WTC11 (cell line): ENCODE results near the gene ADA. TPM values are rescaled to one million over a fixed set of nuclear protein-coding genes. Genes with fewer than 3 reads are reported as not detected.

Experiments
- ATAC-seq: fragments of 200-7000 bp; cut with Tn5 transposase; 2 replicates; pipeline ENCODE4 v1.10.0; 2021; ENCODE audit warnings: mild to moderate bottlenecking, moderate library complexity
- CTCF ChIA-PET: fragments of 300-600 bp; sonication (Branson Sonifier 250); formaldehyde crosslinking; loops from one replicate; lab custom pipeline; 2021; ENCODE audit warnings: antibody characterized with exemption; lab: Charles Lee
- POLR2A ChIA-PET: fragments of 350-600 bp; sonication (Branson Sonifier 250); formaldehyde crosslinking; loops from one replicate; lab custom pipeline; 2021; ENCODE audit warnings: antibody characterized with exemption; lab: Charles Lee
- DNase-seq: peaks from one replicate; pipeline ENCODE4 v3.0.0; 2021; ENCODE audit warnings: low spot score
- H3K27ac Mint-ChIP-seq: 2 replicates; pipeline ENCODE4 v1.8.0; 2021; ENCODE audit warnings: mixed read lengths
- H3K27me3 Mint-ChIP-seq: 2 replicates; pipeline ENCODE4 v1.8.0; 2021; ENCODE audit warnings: low read depth, mild to moderate bottlenecking, moderate library complexity, mixed read lengths
- H3K36me3 Mint-ChIP-seq: 2 replicates; pipeline ENCODE4 v1.8.0; 2021; ENCODE audit warnings: mixed read lengths
- H3K4me1 Mint-ChIP-seq: 2 replicates; pipeline ENCODE4 v1.8.0; 2022; ENCODE audit warnings: mixed read lengths
- H3K4me3 Mint-ChIP-seq: 2 replicates; pipeline ENCODE4 v1.8.0; 2021; ENCODE audit warnings: mild to moderate bottlenecking, moderate library complexity, mixed read lengths
- H3K9me3 Mint-ChIP-seq: 2 replicates; pipeline ENCODE4 v1.8.0; 2021; ENCODE audit warnings: mixed read lengths
- ATF2 ChIP-seq: sonication (generic); formaldehyde crosslinking; IDR thresholded peaks from 2 replicates; pipeline ENCODE4 v1.8.1; 2022; ENCODE audit warnings: low read depth, missing genetic modification reagents, borderline replicate concordance
- CREB1 ChIP-seq: sonication (generic); formaldehyde crosslinking; IDR thresholded peaks from 2 replicates; pipeline ENCODE4 v1.8.0; 2023; ENCODE audit warnings: mild to moderate bottlenecking, missing genetic modification reagents
- EMX1 ChIP-seq: fragments of 250-450 bp; sonication (Bioruptor Pico); IDR thresholded peaks from 2 replicates; pipeline ENCODE4 v1.8.0; 2021; ENCODE audit warnings: mild to moderate bottlenecking
- FOXK1 ChIP-seq: sonication (generic); formaldehyde crosslinking; IDR thresholded peaks from 2 replicates; pipeline ENCODE4 v1.8.0; 2022; ENCODE audit warnings: mild to moderate bottlenecking, moderate library complexity, missing genetic modification reagents
- FOXP4 ChIP-seq: sonication (generic); formaldehyde crosslinking; IDR thresholded peaks from 2 replicates; pipeline ENCODE4 v1.8.0; 2022; ENCODE audit warnings: mild to moderate bottlenecking, missing genetic modification reagents
- HMGA2 ChIP-seq: fragments of 250-450 bp; sonication (Bioruptor Pico); IDR thresholded peaks from 2 replicates; pipeline ENCODE4 v1.4.0; 2021; ENCODE audit warnings: mild to moderate bottlenecking, moderate library complexity
- IRF1 ChIP-seq: sonication (generic); formaldehyde crosslinking; IDR thresholded peaks from 2 replicates; pipeline ENCODE4 v1.8.0; 2023; ENCODE audit warnings: missing genetic modification reagents
- NR2C2 ChIP-seq: sonication (generic); formaldehyde crosslinking; IDR thresholded peaks from 2 replicates; pipeline ENCODE4 v1.8.0; 2022; ENCODE audit warnings: mild to moderate bottlenecking, missing genetic modification reagents
- OVOL2 ChIP-seq: fragments of 250-450 bp; sonication (Bioruptor Pico); IDR thresholded peaks from 2 replicates; pipeline ENCODE4 v1.9.0; 2021; ENCODE audit warnings: mild to moderate bottlenecking, borderline replicate concordance
- SMAD3 ChIP-seq: sonication (generic); formaldehyde crosslinking; IDR thresholded peaks from 2 replicates; pipeline ENCODE4 v1.8.0; 2022; ENCODE audit warnings: missing genetic modification reagents, mild to moderate bottlenecking, borderline replicate concordance
- TP53 ChIP-seq: sonication (generic); formaldehyde crosslinking; IDR thresholded peaks from 2 replicates; pipeline ENCODE4 v1.8.1; 2023; ENCODE audit warnings: mild to moderate bottlenecking, missing genetic modification reagents
- ZNF219 ChIP-seq: sonication (generic); formaldehyde crosslinking; IDR thresholded peaks from 2 replicates; pipeline ENCODE4 v1.8.0; 2023; ENCODE audit warnings: missing genetic modification reagents, mild to moderate bottlenecking, borderline replicate concordance
- ZNF232 ChIP-seq: sonication (generic); formaldehyde crosslinking; IDR thresholded peaks from 2 replicates; pipeline ENCODE4 v1.8.0; 2022; ENCODE audit warnings: mild to moderate bottlenecking, missing genetic modification reagents
- ZNF281 ChIP-seq: sonication (generic); formaldehyde crosslinking; IDR thresholded peaks from 2 replicates; pipeline ENCODE4 v1.8.0; 2023; ENCODE audit warnings: mild to moderate bottlenecking, missing genetic modification reagents
- ZNF317 ChIP-seq: sonication (generic); formaldehyde crosslinking; IDR thresholded peaks from 2 replicates; pipeline ENCODE4 v1.8.1; 2023; ENCODE audit warnings: low read depth, mild to moderate bottlenecking, moderate library complexity, missing genetic modification reagents, borderline replicate concordance
- total RNA-seq: library from RNA; stranded (reverse); gene quantifications from 3 replicates; pipeline ENCODE4 v1.2.3, GENCODE V29; 2021
- TF ChIP-seq, protein P1 (sequence below): sonication (generic); formaldehyde crosslinking; IDR thresholded peaks from 2 replicates; pipeline ENCODE4 v1.8.1; 2023; ENCODE audit warnings: mild to moderate bottlenecking, missing genetic modification reagents, moderate library complexity
- TF ChIP-seq, protein P2 (sequence below): sonication (generic); formaldehyde crosslinking; conservative IDR thresholded peaks from 2 replicates; pipeline ENCODE4 v1.8.1; 2022; ENCODE audit warnings: mild to moderate bottlenecking, missing genetic modification reagents

ADA gene
- total RNA-seq, 1 experiment from 2014 or later = 19.7 TPM

DNA sequence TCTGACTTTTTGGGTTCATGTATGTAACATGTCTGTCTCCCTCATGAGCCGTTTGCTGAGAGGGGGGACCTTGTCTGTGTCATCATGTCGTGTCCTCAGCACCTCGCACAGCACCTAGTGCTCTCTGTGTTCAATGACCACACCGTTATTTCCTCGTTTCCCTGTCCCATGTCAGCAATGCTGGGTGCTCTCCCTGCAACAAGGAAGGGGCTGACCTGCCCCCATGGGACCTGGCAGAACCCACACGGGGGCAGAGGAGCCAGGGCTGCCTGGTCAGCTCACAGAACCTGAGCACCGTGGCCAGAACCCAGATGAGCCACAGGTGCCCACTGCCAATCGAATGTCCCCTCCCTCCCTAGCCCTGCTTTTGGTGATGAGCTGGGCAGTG lies 7.3 kb downstream of the ADA start:
- no peak for ATAC-seq
- H3K27ac Mint-ChIP-seq = peak overlapping the region; percentile 92
- TF ChIP-seq ZNF219 (CRISPR knock-in tag) (no peak), TP53 (CRISPR knock-in tag) (no peak), IRF1 (CRISPR knock-in tag) (no peak), ZNF281 (CRISPR knock-in tag) (no peak), SMAD3 (no peak), OVOL2 (CRISPR knock-in tag) (no peak), ZNF232 (CRISPR knock-in tag) (no peak), NR2C2 (CRISPR knock-in tag) (no peak), FOXK1 (CRISPR knock-in tag) (no peak), ZNF317 (CRISPR knock-in tag) (no peak), CREB1 (CRISPR knock-in tag) (no peak)
- TF ChIP-seq, protein P1, sequence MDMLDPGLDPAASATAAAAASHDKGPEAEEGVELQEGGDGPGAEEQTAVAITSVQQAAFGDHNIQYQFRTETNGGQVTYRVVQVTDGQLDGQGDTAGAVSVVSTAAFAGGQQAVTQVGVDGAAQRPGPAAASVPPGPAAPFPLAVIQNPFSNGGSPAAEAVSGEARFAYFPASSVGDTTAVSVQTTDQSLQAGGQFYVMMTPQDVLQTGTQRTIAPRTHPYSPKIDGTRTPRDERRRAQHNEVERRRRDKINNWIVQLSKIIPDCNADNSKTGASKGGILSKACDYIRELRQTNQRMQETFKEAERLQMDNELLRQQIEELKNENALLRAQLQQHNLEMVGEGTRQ (CRISPR knock-in tag) = no peak
- H3K36me3 Mint-ChIP-seq = peaks cover 13% of the 10 kb centered on the region
- POLR2A ChIA-PET = no interaction called here
- H3K9me3 Mint-ChIP-seq = peaks cover 5% of the 10 kb centered on the region
- CTCF ChIA-PET = interaction anchor here (1.1 to 1.4 kb wide), 3 partner anchors 34 to 41 kb away, joined by 3 to 8 read pairs (median 6); no protein-coding TSS in a partner anchor
- no peaks in the 10 kb centered on the region for H3K27me3 Mint-ChIP-seq
- H3K4me3 Mint-ChIP-seq = no peak overlapping the region
- peaks cover 71% of the 10 kb centered on the region for H3K4me1 Mint-ChIP-seq
- DNase-seq = no peak

GRCh38 chr20:44643596-44644229 lies 7.8 kb downstream of the ADA start:
- Mint-ChIP-seq H3K27me3 (no peaks in the 10 kb centered on the region), H3K4me3 (0 out of 2 replicates have a peak overlapping the region, but pooled peaks have one; percentile 10), H3K9me3 (peaks cover 5% of the 10 kb centered on the region), H3K27ac (peak overlapping the region; percentile 92), H3K36me3 (peaks cover 16% of the 10 kb centered on the region), H3K4me1 (peaks cover 70% of the 10 kb centered on the region)
- TF ChIP-seq FOXP4 (CRISPR knock-in tag) (no peak), HMGA2 (CRISPR knock-in tag) (no peak), ATF2 (CRISPR knock-in tag) (no peak), EMX1 (CRISPR knock-in tag) (no peak)
- TF ChIP-seq, protein P2, sequence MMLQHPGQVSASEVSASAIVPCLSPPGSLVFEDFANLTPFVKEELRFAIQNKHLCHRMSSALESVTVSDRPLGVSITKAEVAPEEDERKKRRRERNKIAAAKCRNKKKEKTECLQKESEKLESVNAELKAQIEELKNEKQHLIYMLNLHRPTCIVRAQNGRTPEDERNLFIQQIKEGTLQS = no peak
- ChIA-PET CTCF (interaction anchor here (1.4 to 2.8 kb wide), 2 partner anchors 39 to 40 kb away, joined by 3 to 24 read pairs; no protein-coding TSS in a partner anchor), POLR2A (no interaction called here)
- ATAC-seq (peak; percentile 68), DNase-seq (peak; percentile 45)
